22Rv1 (cell line): ENCODE data around the gene MLST8.

ENCODE experiments used
- H3K27ac ChIP-seq: fragments of 450-650 bp; 2 replicates; pipeline ENCODE4 v1.5.1; 2017
- ZFX ChIP-seq: fragments of 450-650 bp; IDR thresholded peaks from 2 replicates; pipeline ENCODE4 v1.6.1; 2017; ENCODE audit warnings: antibody characterized with exemption, borderline replicate concordance
- TF ChIP-seq, protein P1 (sequence below): fragments of 450-650 bp; IDR thresholded peaks from 2 replicates; pipeline ENCODE4 v1.5.1; 2017; ENCODE audit warnings: mild to moderate bottlenecking

MLST8 gene

DNA sequence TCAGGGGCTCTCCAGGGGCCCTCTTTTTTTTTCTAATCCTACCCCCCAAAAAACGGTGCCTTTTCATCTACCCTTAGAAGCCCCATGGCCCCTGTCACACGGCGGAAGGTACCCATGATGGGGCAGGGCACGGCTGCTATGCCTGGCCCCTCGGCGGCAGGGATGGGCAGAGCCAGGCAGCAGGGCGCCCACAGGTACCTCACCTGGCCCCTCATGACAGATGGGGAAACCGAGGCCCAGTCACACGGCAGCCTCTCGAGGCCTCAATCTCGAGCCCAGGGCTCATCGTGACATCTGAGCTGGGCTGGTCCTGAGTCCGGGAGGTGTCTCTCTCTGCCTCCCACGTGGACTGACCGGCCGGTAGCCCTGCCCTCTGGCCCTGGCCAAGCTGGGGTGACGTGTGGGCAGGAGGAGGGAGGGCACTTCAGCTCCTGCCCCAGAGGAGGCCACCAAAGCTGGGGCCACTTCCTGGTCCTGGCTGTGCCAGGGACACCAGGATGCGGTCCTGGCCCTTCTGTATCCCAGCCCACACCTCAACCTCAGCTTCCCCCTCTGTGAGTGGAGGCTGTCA lies 38.1 kb upstream of the MLST8 start:
- TF ChIP-seq ZFX, result no peak
- TF ChIP-seq, protein P1, sequence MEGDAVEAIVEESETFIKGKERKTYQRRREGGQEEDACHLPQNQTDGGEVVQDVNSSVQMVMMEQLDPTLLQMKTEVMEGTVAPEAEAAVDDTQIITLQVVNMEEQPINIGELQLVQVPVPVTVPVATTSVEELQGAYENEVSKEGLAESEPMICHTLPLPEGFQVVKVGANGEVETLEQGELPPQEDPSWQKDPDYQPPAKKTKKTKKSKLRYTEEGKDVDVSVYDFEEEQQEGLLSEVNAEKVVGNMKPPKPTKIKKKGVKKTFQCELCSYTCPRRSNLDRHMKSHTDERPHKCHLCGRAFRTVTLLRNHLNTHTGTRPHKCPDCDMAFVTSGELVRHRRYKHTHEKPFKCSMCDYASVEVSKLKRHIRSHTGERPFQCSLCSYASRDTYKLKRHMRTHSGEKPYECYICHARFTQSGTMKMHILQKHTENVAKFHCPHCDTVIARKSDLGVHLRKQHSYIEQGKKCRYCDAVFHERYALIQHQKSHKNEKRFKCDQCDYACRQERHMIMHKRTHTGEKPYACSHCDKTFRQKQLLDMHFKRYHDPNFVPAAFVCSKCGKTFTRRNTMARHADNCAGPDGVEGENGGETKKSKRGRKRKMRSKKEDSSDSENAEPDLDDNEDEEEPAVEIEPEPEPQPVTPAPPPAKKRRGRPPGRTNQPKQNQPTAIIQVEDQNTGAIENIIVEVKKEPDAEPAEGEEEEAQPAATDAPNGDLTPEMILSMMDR, result no peak

DNA sequence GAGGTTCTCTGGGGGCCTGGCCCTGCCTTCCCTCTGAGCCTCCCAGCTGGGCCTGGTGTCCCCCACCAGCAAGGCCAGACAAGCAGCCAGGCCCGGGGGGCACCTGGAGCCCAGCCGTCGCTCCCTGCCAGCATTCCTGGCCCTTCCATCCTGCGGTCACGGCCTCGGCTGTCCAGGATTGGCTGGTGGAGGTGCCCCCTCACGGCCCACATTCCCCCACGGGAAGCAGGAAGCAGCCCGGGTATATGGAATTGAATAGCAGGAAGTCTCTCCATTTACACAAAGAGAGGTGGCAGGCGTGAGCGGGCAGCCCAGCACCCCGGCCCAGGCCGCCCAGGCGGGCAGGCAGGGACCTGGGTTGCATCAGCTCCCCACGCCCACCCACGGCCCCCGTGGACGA lies 35.2 kb upstream of the MLST8 start:
- no peak overlapping the region for H3K27ac ChIP-seq
- TF ChIP-seq, protein P1, result no peak
- TF ChIP-seq ZFX, result no peak

More for the DNA sequence above, 38.1 kb upstream of the MLST8 start:
- H3K27ac ChIP-seq, result no peak overlapping the region

DNA sequence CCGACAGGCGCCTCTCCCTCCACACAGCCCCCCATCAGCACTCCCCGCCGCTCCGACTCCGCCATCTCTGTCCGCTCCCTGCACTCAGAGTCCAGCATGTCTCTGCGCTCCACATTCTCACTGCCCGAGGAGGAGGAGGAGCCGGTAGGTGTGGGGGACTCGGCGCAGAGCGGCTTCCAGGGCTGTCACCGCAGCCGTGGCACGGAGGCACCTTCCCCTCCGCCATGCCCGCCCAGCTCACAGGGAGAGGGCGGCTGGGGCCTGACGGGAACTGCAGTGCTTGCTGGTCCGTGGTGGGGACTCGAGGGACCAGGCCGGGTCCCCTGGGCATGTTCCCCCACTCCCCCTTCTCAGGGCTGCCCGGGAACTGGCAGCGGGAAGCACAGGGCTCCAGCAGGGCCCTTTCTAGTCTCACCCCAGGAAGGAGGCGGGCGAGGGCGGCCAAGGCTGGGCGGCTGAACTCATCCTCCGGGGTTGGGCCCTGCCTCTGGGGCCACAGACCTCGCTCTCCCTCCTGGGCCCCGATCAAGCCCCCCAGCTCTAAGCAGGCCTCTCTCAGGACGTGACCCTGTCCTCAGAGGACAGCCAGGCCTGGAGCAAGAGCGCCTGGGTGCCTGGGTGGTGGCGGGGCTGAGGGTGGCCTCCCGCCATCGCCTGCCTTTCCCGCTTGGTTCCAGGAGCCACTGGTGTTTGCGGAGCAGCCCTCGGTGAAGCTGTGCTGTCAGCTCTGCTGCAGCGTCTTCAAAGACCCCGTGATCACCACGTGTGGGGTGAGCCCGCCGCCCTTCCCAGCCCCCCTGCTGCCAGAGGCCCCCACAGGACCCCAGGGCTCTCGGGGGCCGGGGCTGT lies 34.4 kb upstream of the MLST8 start:
- no peak for TF ChIP-seq ZFX
- no peak overlapping the region for H3K27ac ChIP-seq

DNA sequence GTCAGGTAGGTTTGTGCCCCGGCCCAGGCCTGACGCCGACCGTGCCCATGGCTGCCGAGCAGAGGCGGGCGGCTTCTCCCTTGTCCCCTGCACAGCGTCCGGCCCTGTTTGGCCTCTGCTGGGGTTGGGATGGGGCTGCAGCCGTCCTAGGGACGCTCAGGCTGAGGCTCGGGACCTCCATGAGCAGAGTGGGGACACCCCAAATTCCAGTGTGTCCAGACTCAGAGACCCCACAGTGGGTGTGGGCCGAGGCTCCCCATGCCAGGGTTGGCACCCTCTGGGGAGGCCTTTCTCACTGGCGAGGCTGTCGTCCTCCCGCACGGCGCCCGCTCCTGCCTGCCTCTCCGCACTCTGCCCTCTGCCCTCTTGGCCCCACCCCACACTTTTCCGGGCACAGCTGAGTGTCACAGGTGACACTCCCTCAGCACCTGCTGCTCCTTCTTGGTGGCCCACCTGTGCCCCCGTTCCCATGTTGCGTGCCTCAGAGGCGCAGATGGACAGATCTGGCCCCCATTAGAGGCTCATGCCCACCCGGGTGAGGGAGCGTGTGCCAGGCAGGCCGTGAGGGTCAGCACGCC lies 33.6 kb upstream of the MLST8 start:
- TF ChIP-seq, protein P1, result no peak
- TF ChIP-seq ZFX, result no peak
- H3K27ac ChIP-seq, result no peak overlapping the region

DNA sequence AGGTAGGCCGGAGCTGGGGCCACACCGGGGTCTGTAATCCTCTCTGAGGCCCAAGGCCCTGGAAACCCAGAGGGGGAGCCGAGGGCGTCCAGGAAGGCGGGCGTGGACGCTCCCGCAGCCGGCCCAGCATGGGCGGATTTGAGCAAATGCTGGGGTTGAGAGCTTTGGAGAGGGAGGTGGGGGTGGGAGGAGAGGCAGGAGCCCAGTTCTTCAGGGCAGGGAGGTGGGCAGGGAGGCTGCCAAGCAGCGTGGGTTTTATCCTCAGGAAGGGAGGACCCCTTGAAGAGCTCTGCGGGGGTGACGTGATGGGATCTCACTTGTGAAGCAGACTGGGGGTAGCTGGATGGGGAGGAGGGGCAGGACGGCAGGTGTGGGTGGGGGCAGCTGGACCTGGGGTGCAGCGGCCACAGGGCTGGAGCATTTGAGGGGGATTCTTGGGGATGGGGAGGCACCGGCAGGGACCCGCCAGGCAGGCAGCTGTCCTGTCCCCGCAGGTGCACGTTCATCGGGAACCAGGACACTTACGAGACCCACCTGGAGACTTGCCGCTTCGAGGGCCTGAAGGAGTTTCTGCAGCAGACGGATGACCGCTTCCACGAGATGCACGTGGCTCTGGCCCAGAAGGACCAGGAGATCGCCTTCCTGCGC lies 32.4 kb upstream of the MLST8 start:
- no peak for TF ChIP-seq ZFX
- TF ChIP-seq, protein P1, result no peak
- H3K27ac ChIP-seq, result no peak overlapping the region

DNA sequence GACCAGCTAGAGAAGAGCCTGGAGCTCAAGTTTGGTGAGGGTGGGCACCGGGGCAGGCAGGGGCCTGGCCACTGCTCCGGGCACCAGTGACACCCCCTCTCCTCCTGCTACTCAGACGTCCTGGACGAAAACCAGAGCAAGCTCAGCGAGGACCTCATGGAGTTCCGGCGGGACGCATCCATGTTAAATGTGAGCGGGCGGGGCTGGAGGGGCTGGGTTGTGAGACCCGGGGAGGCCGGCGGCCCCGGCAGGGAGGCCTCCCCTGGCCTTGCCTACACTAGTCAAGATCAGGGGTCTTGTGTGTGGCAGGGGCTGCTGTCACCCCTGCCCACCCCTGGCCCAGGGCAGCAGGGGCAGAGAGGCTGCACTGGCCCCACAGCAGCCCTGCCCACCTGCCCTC lies 31.9 kb upstream of the MLST8 start:
- TF ChIP-seq, protein P1, result no peak
- no peak for TF ChIP-seq ZFX
- H3K27ac ChIP-seq, result no peak overlapping the region

DNA sequence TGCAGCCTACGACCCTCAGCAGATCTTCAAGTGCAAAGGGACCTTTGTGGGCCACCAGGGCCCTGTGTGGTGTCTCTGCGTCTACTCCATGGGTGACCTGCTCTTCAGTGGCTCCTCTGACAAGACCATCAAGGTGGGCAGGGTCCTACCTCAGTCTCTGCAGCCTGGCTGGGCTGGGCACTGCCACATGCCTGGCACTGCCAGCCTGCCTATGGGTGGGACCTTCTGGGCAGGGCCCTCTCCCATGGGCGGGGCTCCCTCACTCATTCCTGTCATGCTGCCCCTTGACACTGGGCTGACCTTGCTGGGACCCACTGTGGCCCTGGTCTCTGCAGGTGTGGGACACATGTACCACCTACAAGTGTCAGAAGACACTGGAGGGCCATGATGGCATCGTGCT lies 31.3 kb upstream of the MLST8 start:
- no peak overlapping the region for H3K27ac ChIP-seq
- TF ChIP-seq, protein P1, result no peak
- no peak for TF ChIP-seq ZFX
